PFSK-1 (cell line): ENCODE results near the gene NOS1.

Experiments
- FOXP2 ChIP-seq: optimal IDR thresholded peaks from 2 replicates; pipeline ENCODE3; 2011; ENCODE audit warnings: borderline replicate concordance, control low read depth, inconsistent platforms; ENCODE audit not compliant: insufficient read depth; ENCODE audit errors: extremely low read length, extremely low read depth
- POLR2AphosphoS5 ChIP-seq: IDR thresholded peaks from 2 replicates; pipeline ENCODE4 v1.6.1; 2012; ENCODE audit warnings: low read depth, mild to moderate bottlenecking, control low read depth, low read length, moderate library complexity
- REST ChIP-seq, 2 experiments: IDR thresholded peaks; 2 replicates each; pipeline versions ENCODE4 v1.6.1 to v1.8.0; 2011 to 2012; ENCODE audit warnings: low read depth in 2 of 2, low read length in 2 of 2, control low read depth in 1 of 2, inconsistent platforms in 1 of 2, mild to moderate bottlenecking in 1 of 2, moderate library complexity in 1 of 2; ENCODE audit not compliant: insufficient read depth in 1 of 2
- SIN3A ChIP-seq: IDR thresholded peaks from 2 replicates; pipeline ENCODE4 v1.6.1; 2012; ENCODE audit warnings: mild to moderate bottlenecking, low read length, moderate library complexity, borderline replicate concordance; ENCODE audit not compliant: insufficient read depth
- TAF1 ChIP-seq: IDR thresholded peaks from 2 replicates; pipeline ENCODE4 v1.6.1; 2012; ENCODE audit warnings: low read length, control low read depth, borderline replicate concordance; ENCODE audit not compliant: insufficient read depth

Gene NOS1

GRCh38 chr12:117187421-117187820, 174.0 kb downstream of the NOS1 start:
- TF ChIP-seq SIN3A = no peak
- no peak for TF ChIP-seq FOXP2
- no peak for TF ChIP-seq REST (IDR thresholded peaks at IDR 0.05; ENCODE audit: insufficient read depth in 1 of 2, low read depth in 2 of 2, low read length in 2 of 2)
- TF ChIP-seq POLR2AphosphoS5 = no peak
- TF ChIP-seq TAF1 = no peak

GRCh38 chr12:117182866-117183265, 178.6 kb downstream of the NOS1 start:
- TF ChIP-seq REST (IDR thresholded peaks at IDR 0.05; ENCODE audit: insufficient read depth in 1 of 2, low read depth in 2 of 2, low read length in 2 of 2) (no peak), FOXP2 (no peak), SIN3A (no peak), TAF1 (no peak), POLR2AphosphoS5 (no peak)

GRCh38 chr12:117180758-117181467, 180.5 kb downstream of the NOS1 start:
- no peak for TF ChIP-seq FOXP2
- TF ChIP-seq POLR2AphosphoS5 = no peak
- no peak for TF ChIP-seq TAF1
- TF ChIP-seq SIN3A = no peak
- TF ChIP-seq REST (IDR thresholded peaks at IDR 0.05; ENCODE audit: insufficient read depth in 1 of 2, low read depth in 2 of 2, low read length in 2 of 2) = no peak

GRCh38 chr12:117178745-117179144, 182.7 kb downstream of the NOS1 start:
- TF ChIP-seq TAF1 (no peak), FOXP2 (no peak), REST (IDR thresholded peaks at IDR 0.05; ENCODE audit: insufficient read depth in 1 of 2, low read depth in 2 of 2, low read length in 2 of 2) (no peak), SIN3A (no peak), POLR2AphosphoS5 (no peak)

- TF ChIP-seq REST (IDR thresholded peaks at IDR 0.05; ENCODE audit: insufficient read depth in 1 of 2, low read depth in 2 of 2, low read length in 2 of 2) = no peak
- no peak for TF ChIP-seq SIN3A
- TF ChIP-seq POLR2AphosphoS5 = no peak
- TF ChIP-seq TAF1 = no peak
- TF ChIP-seq FOXP2 = no peak
These were observed 183.1 kb downstream of the NOS1 start for GRCh38 chr12:117178301-117178700.
